ENCODE measurements around the gene MFAP3L. TPM values are rescaled to one million over a fixed set of nuclear protein-coding genes. Genes with fewer than 3 reads are reported as not detected.

MFAP3L gene
- total RNA-seq, 1 experiment from 2014 or later, result 5.1 TPM

DNA sequence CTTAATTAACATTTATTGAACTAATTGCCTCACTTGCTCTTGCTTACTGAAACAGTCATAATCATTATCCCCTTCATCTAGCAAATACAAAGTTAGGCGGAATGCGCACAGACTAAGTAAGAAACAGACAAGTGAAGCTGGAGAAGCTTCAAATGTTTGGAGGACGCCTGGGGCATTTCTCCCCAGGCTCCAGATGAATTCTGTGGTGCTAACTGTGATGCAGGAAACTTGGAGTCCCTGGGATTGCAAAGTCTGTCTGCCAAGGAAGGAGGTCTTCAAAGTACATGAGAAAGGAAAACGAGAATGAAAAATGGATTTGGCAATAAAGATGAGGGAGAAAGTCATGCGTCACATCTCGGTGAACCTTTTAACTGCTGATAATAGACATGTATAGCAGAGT, 23.6 kb upstream of the MFAP3L start:
- H3K9me3 ChIP-seq (ENCODE audit: control insufficient read depth, low read depth, low read length), result no peaks in the 10 kb centered on the region
- no peak overlapping the region for H3K4ac ChIP-seq (ENCODE audit: low read depth, low read length)
- H3T11ph ChIP-seq (ENCODE audit: low read length), result no peak overlapping the region
- no peak overlapping the region for H2AFZ ChIP-seq (ENCODE audit: low read length)
- no peak overlapping the region for H3K4me2 ChIP-seq (ENCODE audit: insufficient read depth, insufficient read length, low read length)
- no peak overlapping the region for H4K5ac ChIP-seq (ENCODE audit: insufficient read length, low read depth, low read length)
- no peak overlapping the region for H4K8ac ChIP-seq (replicated peaks; ENCODE audit: insufficient read length, low read depth, low read length)
- Mint-ChIP-seq H3K4me1 (peaks cover 3 to 10% of the 10 kb centered on the region in 2 experiments; a peak in 3 of 4 replicates), H3K27me3 (ENCODE audit: low read depth) (no peaks in the 10 kb centered on the region), H3K27ac (no peak overlapping the region), H3K4me3 (no peak overlapping the region), H3K36me3 (ENCODE audit: insufficient read depth in 1 of 3, low read depth in 3 of 3) (peaks cover 0 to 7% (median 2%) of the 10 kb centered on the region in 3 experiments; a peak in 3 of 7 replicates), H3K9me3 (peaks cover 8 to 12% of the 10 kb centered on the region in 2 experiments; a peak in 4 of 5 replicates)
- H3K9ac ChIP-seq (ENCODE audit: extremely low read depth, insufficient read length, low read length), result no peak overlapping the region
- no peaks in the 10 kb centered on the region for H3K79me1 ChIP-seq (ENCODE audit: insufficient read depth, low read depth, low read length, poor library complexity, severe bottlenecking)
- H3K27me3 ChIP-seq (ENCODE audit: insufficient read depth, low read length), result no peaks in the 10 kb centered on the region
- H3K27ac ChIP-seq (ENCODE audit: insufficient read length, low read depth, low read length), result no peak overlapping the region
- H4K91ac ChIP-seq (ENCODE audit: insufficient read length, low read depth, low read length), result no peak overlapping the region
- no peak overlapping the region for H3K14ac ChIP-seq (ENCODE audit: insufficient read depth, low read length)
- H3K23me2 ChIP-seq (ENCODE audit: insufficient read length, low read depth, low read length, poor library complexity, severe bottlenecking), result no peaks in the 10 kb centered on the region
- TF ChIP-seq, protein P1, sequence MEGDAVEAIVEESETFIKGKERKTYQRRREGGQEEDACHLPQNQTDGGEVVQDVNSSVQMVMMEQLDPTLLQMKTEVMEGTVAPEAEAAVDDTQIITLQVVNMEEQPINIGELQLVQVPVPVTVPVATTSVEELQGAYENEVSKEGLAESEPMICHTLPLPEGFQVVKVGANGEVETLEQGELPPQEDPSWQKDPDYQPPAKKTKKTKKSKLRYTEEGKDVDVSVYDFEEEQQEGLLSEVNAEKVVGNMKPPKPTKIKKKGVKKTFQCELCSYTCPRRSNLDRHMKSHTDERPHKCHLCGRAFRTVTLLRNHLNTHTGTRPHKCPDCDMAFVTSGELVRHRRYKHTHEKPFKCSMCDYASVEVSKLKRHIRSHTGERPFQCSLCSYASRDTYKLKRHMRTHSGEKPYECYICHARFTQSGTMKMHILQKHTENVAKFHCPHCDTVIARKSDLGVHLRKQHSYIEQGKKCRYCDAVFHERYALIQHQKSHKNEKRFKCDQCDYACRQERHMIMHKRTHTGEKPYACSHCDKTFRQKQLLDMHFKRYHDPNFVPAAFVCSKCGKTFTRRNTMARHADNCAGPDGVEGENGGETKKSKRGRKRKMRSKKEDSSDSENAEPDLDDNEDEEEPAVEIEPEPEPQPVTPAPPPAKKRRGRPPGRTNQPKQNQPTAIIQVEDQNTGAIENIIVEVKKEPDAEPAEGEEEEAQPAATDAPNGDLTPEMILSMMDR (conservative IDR thresholded peaks at IDR 0.05), result no peak
- no peaks in the 10 kb centered on the region for H3K4me1 ChIP-seq (ENCODE audit: insufficient read depth, low read length)
- WGBS (ENCODE audit: extremely low coverage, insufficient read length, low lambda C conversion rate), result no CpG with 5 or more reads among the region's 6 CpGs
- no peak overlapping the region for H3K23ac ChIP-seq (ENCODE audit: insufficient read length, low read depth, low read length)
- DNase-seq, result no peak
- no peak overlapping the region for H2AK5ac ChIP-seq (ENCODE audit: insufficient read length, low read length)
- no peak overlapping the region for H2BK15ac ChIP-seq (ENCODE audit: low read depth, low read length)
- H3K56ac ChIP-seq (ENCODE audit: insufficient read length, low read depth, low read length), result no peak overlapping the region
- H2BK120ac ChIP-seq (ENCODE audit: low read depth, low read length, poor library complexity, severe bottlenecking), result no peak overlapping the region
- no peak overlapping the region for H2BK5ac ChIP-seq (ENCODE audit: insufficient read length, low read length)
- H2BK12ac ChIP-seq (ENCODE audit: insufficient read length, low read depth, low read length), result no peak overlapping the region
- H4K20me1 ChIP-seq (ENCODE audit: control insufficient read depth, insufficient read depth, insufficient read length), result no peaks in the 10 kb centered on the region
- no peak overlapping the region for H2BK20ac ChIP-seq (ENCODE audit: low read depth, low read length, poor library complexity, severe bottlenecking)
- no peak overlapping the region for H3K18ac ChIP-seq (ENCODE audit: insufficient read length, low read depth, low read length)
- no peaks in the 10 kb centered on the region for H3K79me2 ChIP-seq (ENCODE audit: insufficient read depth, low read length)

Data from H9 (cell line).